Lung (tissue), 12 donors: ENCODE measurements around the gene MUC5AC. TPM values are rescaled to one million over a fixed set of nuclear protein-coding genes. Genes with fewer than 3 reads are reported as not detected.

ENCODE experiments used
- ATAC-seq: fragments of 200-7000 bp; cut with Tn5 transposase; one replicate; pipeline ENCODE4 v1.9.1; 2020; ENCODE audit warnings: moderate number of reproducible peaks; ENCODE audit not compliant: insufficient read depth, low FRiP score
- DNase-seq, 3 donors: peaks; one replicate each; pipeline ENCODE4 v3.0.0-alpha.2; 2013 to 2017
- H3K27ac ChIP-seq, 2 donors: one replicate each; pipeline ENCODE4 v1.5.1; 2013; ENCODE audit warnings: mild to moderate bottlenecking in 2 of 2, moderate library complexity in 2 of 2, control low read depth in 1 of 2, inconsistent platforms in 1 of 2, low read depth in 1 of 2, low read length in 1 of 2
- H3K27me3 ChIP-seq, 3 donors: one replicate each; pipeline ENCODE4 v1.5.1; 2013; ENCODE audit warnings: low read length in 2 of 3; ENCODE audit not compliant: control insufficient read depth in 3 of 3, insufficient read depth in 3 of 3
- H3K36me3 ChIP-seq, 4 donors: one replicate each; pipeline ENCODE4 v1.5.1; 2013; ENCODE audit warnings: low read length in 4 of 4, mild to moderate bottlenecking in 1 of 4, moderate library complexity in 1 of 4; ENCODE audit not compliant: control insufficient read depth in 4 of 4, insufficient read depth in 4 of 4
- H3K4me1 ChIP-seq, 5 donors: one replicate each; pipeline ENCODE4 v1.5.1; 2013; ENCODE audit warnings: low read length in 5 of 5, mild to moderate bottlenecking in 2 of 5, moderate library complexity in 1 of 5; ENCODE audit not compliant: control insufficient read depth in 5 of 5, insufficient read depth in 5 of 5
- H3K4me3 ChIP-seq: one replicate; pipeline ENCODE4 v1.5.1; 2013; ENCODE audit warnings: mild to moderate bottlenecking, control low read depth, moderate library complexity
- H3K9ac ChIP-seq, 2 donors: one replicate each; pipeline ENCODE4 v1.5.1; 2013; ENCODE audit warnings: low read length in 2 of 2, control low read depth in 1 of 2; ENCODE audit not compliant: insufficient read depth in 1 of 2
- H3K9me3 ChIP-seq, 4 donors: one replicate each; pipeline ENCODE4 v1.5.1; 2013; ENCODE audit warnings: low read length in 3 of 4, mild to moderate bottlenecking in 1 of 4, moderate library complexity in 1 of 4; ENCODE audit not compliant: control insufficient read depth in 4 of 4, insufficient read depth in 3 of 4
- CTCF ChIP-seq: IDR thresholded peaks from 2 replicates; pipeline ENCODE4 v1.5.1; 2012; ENCODE audit warnings: mild to moderate bottlenecking; ENCODE audit errors: control extremely low read depth, extremely low read depth
- WGBS, 2 donors: extraction: QIAGEN DNeasy Blood & Tissue Kit; methylation state at CpG; one replicate each; pipeline ENCODE4 v1.1.7; 2013; 5-methylcytosine and 5-hydroxymethylcytosine counted together
- polyA plus RNA-seq, 2 donors: library from polyadenylated mRNA; stranded (reverse); fragments of 200-250 nt; gene quantifications; one replicate each; pipeline ENCODE4 v1.2.1, GENCODE V29; 2013
- total RNA-seq, 2 donors: library from RNA; depleted of rRNA in 1 of 2; stranded (reverse); fragments of >200 nt in 1 of 2; gene quantifications; one replicate each; pipeline ENCODE4 v1.2.1, GENCODE V29; 2014 to 2021
- donor health status: control.
- donor health status: control.
- donor health status: Bipolar disorder and iron deficiency.
- donor health status: healthy.
- donor health status: DM: yes; HTN: yes; CAD: no.

Gene MUC5AC
- total and polyA plus RNA-seq, 4 donors, result 0.46 to 1.3 (median 1.0) TPM

DNA sequence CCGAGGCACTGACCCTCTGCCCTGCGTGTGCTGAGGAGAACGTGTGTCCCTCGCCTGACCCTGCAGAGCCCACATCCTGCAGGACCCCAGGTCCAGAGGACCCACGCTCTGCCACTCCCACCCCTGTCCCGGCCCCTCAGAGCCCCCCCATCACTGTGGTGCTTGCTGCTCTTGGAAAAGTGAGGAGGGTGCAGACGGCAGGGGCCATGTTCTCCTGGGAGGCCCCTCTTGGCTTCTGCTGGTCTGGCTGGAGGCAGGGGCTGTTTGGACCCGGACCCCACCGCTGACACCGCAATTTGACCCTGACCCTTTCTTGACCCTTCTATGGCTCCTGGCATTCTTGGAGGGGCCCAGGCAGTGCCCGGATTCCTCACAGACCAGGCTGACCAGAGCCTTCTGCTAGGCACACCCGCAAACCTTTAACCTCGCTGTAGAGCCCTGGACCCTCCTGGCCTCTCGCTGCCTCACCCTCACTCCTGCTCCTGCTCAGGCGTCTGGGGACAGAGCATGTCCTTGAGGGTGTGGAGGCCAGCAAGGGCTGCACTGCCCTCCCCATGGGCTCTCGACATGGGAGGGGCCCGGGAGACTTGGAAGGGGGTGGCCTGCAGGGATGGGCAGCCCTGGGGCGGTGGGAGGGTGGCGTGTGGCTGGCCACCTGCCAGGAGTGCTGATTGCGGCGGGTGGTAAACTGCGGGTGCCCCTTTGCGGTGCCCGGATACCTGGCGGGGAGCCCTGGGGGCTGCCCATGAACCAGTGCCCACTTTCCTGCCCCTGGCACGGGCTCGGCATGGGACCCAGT is 37.0 kb upstream of the MUC5AC start:
- Histone ChIP-seq H3K4me3 (no peak overlapping the region), H3K36me3 (no peaks in the 10 kb centered on the region), H3K9me3 (peaks cover 0 to 2% (median 0%) of the 10 kb centered on the region in 4 donors), H3K9ac (no peak overlapping the region), H3K27me3 (peaks cover 0 to 8% (median 0%) of the 10 kb centered on the region in 3 donors), H3K4me1 (no peaks in the 10 kb centered on the region), H3K27ac (no peak overlapping the region)
- no peak for TF ChIP-seq CTCF
- peak in 1 of 3 donors; percentile 5 for DNase-seq
- ATAC-seq, result no peak
- WGBS, 2 donors, result 73 to 87% methylated on average over 27 of the region's 27 CpGs

- no peaks in the 10 kb centered on the region for H3K4me1 ChIP-seq
- TF ChIP-seq CTCF, result no peak
- 86 to 90% methylated on average over 19 of the region's 19 CpGs for WGBS, 2 donors
- H3K36me3 ChIP-seq, result no peaks in the 10 kb centered on the region
- H3K9ac ChIP-seq, result no peak overlapping the region
- H3K9me3 ChIP-seq, result peaks cover 0 to 2% (median 0%) of the 10 kb centered on the region in 4 donors
- ATAC-seq, result no peak
- H3K4me3 ChIP-seq, result no peak overlapping the region
- peaks cover 0 to 8% (median 0%) of the 10 kb centered on the region in 3 donors for H3K27me3 ChIP-seq
- H3K27ac ChIP-seq, result no peak overlapping the region
- peak in 1 of 3 donors; percentile 9 for DNase-seq
Observed at GRCh38 chr11:1121331-1121812, 36.4 kb upstream of the MUC5AC start.

- WGBS, 2 donors, result 66 to 79% methylated on average over 28 of the region's 28 CpGs
- TF ChIP-seq CTCF, result no peak
- Histone ChIP-seq H3K27ac (no peak overlapping the region), H3K4me3 (no peak overlapping the region), H3K36me3 (no peaks in the 10 kb centered on the region), H3K4me1 (no peaks in the 10 kb centered on the region), H3K9ac (no peak overlapping the region), H3K9me3 (peaks cover 0 to 2% (median 0%) of the 10 kb centered on the region in 4 donors), H3K27me3 (peaks cover 0 to 8% (median 0%) of the 10 kb centered on the region in 3 donors)
- ATAC-seq (no peak), DNase-seq (peak in 1 of 3 donors; percentile 9)
Observed at GRCh38 chr11:1121813-1122663, 35.7 kb upstream of the MUC5AC start.
